Endothelial cell (in vitro differentiated cells): ENCODE measurements around the gene APCDD1L. TPM values are rescaled to one million over a fixed set of nuclear protein-coding genes. Genes with fewer than 3 reads are reported as not detected.

Experiments used
- DNase-seq: peaks from one replicate; pipeline ENCODE4 v3.0.0; 2021; ENCODE audit warnings: low spot score
- H3K27ac Mint-ChIP-seq: one replicate; pipeline ENCODE4 v1.8.0; 2021; ENCODE audit warnings: mixed read lengths, inconsistent platforms; ENCODE audit not compliant: unreplicated experiment
- H3K27me3 Mint-ChIP-seq: one replicate; pipeline ENCODE4 v1.8.0; 2021; ENCODE audit warnings: mild to moderate bottlenecking, moderate library complexity, mixed read lengths, inconsistent platforms; ENCODE audit not compliant: unreplicated experiment
- H3K36me3 Mint-ChIP-seq: one replicate; pipeline ENCODE4 v1.8.0; 2021; ENCODE audit warnings: mild to moderate bottlenecking, low read depth, mixed read lengths, inconsistent platforms; ENCODE audit not compliant: unreplicated experiment
- H3K4me1 Mint-ChIP-seq: one replicate; pipeline ENCODE4 v1.8.0; 2021; ENCODE audit warnings: mild to moderate bottlenecking, mixed read lengths, inconsistent platforms; ENCODE audit not compliant: unreplicated experiment
- H3K4me3 Mint-ChIP-seq: one replicate; pipeline ENCODE4 v1.8.0; 2021; ENCODE audit warnings: mild to moderate bottlenecking, mixed read lengths, inconsistent platforms; ENCODE audit not compliant: unreplicated experiment
- H3K9me3 Mint-ChIP-seq: one replicate; pipeline ENCODE4 v1.8.0; 2021; ENCODE audit warnings: mixed read lengths, inconsistent platforms; ENCODE audit not compliant: unreplicated experiment
- total RNA-seq: library from RNA; stranded (reverse); fragmentation: NEBNext Ultra II Directional; extraction: Animal tissue kit (Norgen Biotek cat#: 25700); gene quantifications from one replicate; pipeline ENCODE4 v1.2.1, GENCODE V29; 2021; ENCODE audit not compliant: unreplicated experiment
- TF ChIP-seq, protein P1 (sequence below): fragments of 200-600 bp; sonication (generic); IDR thresholded peaks from one replicate; pipeline ENCODE4 v1.5.0; 2021; ENCODE audit warnings: antibody characterized with exemption; ENCODE audit not compliant: unreplicated experiment

The APCDD1L gene
- total RNA-seq, 1 donor from 2014 or later = not detected

DNA sequence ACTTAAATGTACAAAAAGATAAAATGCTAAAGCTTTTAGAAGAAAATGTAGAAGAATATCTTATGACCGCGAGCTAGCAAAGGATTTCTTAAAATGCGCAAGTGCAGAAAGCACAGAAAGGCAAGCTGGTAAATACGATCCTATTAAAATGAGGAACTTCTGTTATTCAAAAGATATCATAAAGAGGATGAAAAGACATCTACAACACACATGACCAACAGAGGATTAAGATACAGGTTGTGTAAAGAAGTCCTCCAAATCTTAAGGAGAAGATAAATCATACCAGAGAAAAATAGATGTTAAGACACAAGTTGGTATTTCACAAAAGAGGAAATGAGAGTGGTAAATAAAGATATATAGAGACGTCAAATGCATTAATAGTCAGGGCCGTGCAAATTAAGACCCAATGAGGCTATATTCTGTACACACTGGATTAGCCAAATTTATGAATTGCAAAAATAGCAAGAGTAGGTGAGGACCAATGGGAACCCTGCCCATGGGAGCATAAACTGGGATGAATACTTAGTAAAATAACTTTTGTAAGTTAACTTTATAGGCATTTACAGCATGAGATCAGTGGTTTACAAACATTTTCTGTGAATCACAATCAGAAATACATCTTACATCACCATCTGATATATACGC lies 23.0 kb downstream of the APCDD1L start:
- Mint-ChIP-seq H3K27me3 (peaks cover 8% of the 10 kb centered on the region), H3K27ac (no peak overlapping the region), H3K36me3 (no peaks in the 10 kb centered on the region), H3K4me3 (no peak overlapping the region), H3K4me1 (no peaks in the 10 kb centered on the region), H3K9me3 (no peaks in the 10 kb centered on the region)
- TF ChIP-seq, protein P1, sequence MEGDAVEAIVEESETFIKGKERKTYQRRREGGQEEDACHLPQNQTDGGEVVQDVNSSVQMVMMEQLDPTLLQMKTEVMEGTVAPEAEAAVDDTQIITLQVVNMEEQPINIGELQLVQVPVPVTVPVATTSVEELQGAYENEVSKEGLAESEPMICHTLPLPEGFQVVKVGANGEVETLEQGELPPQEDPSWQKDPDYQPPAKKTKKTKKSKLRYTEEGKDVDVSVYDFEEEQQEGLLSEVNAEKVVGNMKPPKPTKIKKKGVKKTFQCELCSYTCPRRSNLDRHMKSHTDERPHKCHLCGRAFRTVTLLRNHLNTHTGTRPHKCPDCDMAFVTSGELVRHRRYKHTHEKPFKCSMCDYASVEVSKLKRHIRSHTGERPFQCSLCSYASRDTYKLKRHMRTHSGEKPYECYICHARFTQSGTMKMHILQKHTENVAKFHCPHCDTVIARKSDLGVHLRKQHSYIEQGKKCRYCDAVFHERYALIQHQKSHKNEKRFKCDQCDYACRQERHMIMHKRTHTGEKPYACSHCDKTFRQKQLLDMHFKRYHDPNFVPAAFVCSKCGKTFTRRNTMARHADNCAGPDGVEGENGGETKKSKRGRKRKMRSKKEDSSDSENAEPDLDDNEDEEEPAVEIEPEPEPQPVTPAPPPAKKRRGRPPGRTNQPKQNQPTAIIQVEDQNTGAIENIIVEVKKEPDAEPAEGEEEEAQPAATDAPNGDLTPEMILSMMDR = no peak
- no peak for DNase-seq

DNA sequence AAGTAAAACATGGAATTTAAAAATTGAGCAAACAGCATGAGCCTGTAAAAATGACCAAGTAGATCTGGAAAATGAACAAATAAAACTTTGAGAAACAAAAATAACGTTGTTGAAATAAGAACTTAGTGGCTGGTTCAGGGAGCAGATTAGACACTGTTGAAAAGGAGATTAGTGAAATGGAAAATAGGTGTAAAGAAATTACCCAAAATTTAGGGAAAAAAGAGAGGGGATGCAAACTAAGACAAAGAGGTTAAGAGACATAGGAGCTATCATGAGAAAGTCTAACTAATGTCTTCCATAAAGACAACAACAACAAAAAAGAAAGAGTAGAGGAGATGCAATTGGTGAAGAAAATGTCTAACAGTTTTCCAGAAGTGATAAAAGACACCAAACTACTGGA lies 29.0 kb downstream of the APCDD1L start:
- peaks cover 3% of the 10 kb centered on the region for H3K4me1 Mint-ChIP-seq
- H3K36me3 Mint-ChIP-seq = peaks cover 7% of the 10 kb centered on the region
- no peak overlapping the region for H3K27ac Mint-ChIP-seq
- H3K4me3 Mint-ChIP-seq = no peak overlapping the region
- peaks cover 9% of the 10 kb centered on the region for H3K9me3 Mint-ChIP-seq
- H3K27me3 Mint-ChIP-seq = peaks cover 4% of the 10 kb centered on the region
- TF ChIP-seq, protein P1 = no peak
- no peak for DNase-seq

DNA sequence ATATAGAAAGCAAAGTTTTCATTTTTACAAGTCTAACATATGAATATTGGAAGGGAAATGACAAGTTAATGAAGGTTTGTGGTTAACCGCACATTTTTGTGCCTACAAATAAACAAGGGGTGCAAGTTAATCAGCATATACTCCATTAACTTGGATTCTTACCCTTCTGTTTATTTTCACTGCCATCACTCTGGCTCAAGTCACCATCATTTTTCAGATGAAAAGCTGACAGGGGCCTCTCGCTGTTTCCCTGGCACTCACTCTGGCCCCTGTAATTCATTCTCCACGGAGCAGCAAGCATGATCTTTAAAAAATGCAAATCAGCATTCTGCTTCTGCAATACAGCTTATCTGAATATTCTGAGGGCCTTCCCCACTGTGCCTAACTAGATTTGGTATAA lies 29.8 kb downstream of the APCDD1L start:
- Mint-ChIP-seq H3K27me3 (peaks cover 4% of the 10 kb centered on the region), H3K9me3 (peaks cover 9% of the 10 kb centered on the region), H3K27ac (no peak overlapping the region), H3K4me3 (no peak overlapping the region), H3K36me3 (peaks cover 7% of the 10 kb centered on the region), H3K4me1 (peaks cover 3% of the 10 kb centered on the region)
- no peak for DNase-seq
- TF ChIP-seq, protein P1 = no peak

DNA sequence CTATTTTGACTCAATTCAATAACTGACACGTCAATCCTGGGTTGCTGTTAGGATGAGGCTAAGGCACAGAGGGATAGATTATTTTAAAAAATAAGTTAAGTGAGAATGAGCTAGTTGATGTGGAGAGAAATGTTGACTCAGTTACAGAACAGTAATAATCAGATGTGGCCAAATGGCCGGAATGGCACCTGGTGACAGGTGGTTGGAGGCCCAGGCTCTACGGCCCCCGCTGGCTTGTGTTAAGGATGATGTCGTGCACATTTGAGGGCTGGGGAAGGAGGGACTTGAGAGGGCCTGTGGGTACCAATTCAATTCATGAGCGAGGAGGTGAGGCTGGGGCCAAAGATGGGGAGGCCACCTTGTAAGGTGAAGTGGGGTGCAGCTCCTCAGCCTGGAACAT lies 31.7 kb downstream of the APCDD1L start:
- no peak overlapping the region for H3K4me3 Mint-ChIP-seq
- no peak for DNase-seq

DNA sequence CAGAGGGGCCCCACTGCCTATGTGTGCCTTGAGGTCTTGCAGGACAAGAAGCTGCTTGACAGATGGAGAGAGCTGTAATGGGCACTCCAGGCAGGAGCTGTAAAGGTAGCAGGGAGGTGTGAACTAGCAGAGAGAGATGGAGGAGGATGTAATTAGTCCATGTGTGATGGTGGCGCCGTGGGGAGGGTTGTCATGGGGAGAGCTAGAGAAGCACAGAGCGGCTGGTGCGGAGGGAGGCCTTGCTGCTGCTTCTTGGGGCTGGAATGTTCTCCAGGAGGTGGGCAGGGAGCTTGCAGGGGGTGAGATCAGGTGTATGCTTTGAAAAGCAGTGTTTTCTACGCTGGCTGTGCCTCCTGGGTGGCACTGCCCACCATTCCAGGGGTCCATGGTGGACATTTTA lies 32.1 kb downstream of the APCDD1L start:
- peaks cover 9% of the 10 kb centered on the region for H3K9me3 Mint-ChIP-seq
- no peak for DNase-seq
- H3K36me3 Mint-ChIP-seq = peaks cover 7% of the 10 kb centered on the region
- H3K27me3 Mint-ChIP-seq = peaks cover 2% of the 10 kb centered on the region
- no peak overlapping the region for H3K4me3 Mint-ChIP-seq
- TF ChIP-seq, protein P1 = no peak
- peaks cover 3% of the 10 kb centered on the region for H3K4me1 Mint-ChIP-seq
- no peak overlapping the region for H3K27ac Mint-ChIP-seq

More for the DNA sequence above, 31.7 kb downstream of the APCDD1L start:
- TF ChIP-seq, protein P1 = no peak
- Mint-ChIP-seq H3K4me1 (peaks cover 3% of the 10 kb centered on the region), H3K9me3 (peaks cover 9% of the 10 kb centered on the region), H3K27ac (no peak overlapping the region), H3K27me3 (peaks cover 2% of the 10 kb centered on the region), H3K36me3 (peaks cover 7% of the 10 kb centered on the region)
